SIG-M5 (cell line): Measurements from ENCODE around the gene CLEC2A.

Experiments
- DNase-seq: peaks from one replicate; lab custom pipeline; 2025; lab: John Stamatoyannopoulos, UW

The CLEC2A gene

DNA sequence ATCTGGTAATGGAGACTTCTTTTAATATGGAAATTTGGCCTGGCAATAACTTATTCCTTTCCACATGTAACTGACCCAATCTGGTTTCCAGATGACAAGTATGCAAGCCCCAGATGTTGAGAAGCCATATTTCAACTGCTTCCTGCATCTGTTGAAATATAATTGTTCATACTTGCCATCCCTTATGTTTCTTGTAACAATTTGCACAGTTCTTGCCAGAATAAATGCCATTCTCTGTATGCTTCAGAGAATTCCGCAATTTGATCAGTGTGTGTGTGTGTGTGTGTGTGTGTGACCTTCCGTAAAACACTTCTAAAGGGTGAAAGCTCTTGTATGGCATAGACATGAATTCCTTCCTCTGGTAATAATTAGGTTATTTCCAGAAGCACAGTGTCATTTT lies 1.8 kb upstream of the CLEC2A start:
- no peak for DNase-seq

DNA sequence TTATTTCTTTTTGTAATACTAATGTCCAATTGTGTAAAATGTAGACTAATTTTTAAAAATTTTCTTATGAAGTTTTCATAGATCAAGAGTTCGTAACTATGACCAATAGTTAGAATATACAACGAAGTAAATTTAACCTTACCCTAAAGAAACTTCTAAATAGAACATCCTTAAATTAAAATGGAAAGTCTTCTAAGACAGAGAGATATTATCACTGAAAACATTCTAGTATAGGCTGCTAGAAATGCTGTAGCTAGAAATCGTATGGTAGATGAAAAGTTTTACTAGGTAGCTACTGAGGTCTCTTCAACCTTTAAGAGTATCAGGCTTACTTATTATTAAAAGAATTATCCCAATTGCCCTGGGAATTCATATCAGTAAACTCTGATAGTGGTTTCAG lies 925 bp downstream of the CLEC2A start:
- DNase-seq, result no peak

DNA sequence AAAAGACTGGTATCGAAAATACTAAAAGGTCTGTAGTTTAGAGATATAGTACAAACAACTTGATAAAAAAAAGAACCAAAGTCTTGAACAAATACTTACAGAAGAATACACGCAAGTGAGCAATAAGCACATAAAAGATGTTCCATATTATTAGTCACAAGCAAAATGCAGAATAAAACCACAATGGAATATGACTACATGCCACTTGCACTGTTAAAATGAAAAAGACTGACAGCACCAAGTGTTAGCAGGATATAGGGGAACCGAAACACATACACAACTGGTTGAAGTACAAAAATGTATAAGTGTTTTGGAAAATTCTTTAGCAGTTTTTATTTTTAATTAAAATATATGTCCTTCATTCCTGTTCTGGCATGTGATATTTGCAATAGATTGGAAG lies 3.6 kb downstream of the CLEC2A start:
- DNase-seq, result peak; percentile 31

DNA sequence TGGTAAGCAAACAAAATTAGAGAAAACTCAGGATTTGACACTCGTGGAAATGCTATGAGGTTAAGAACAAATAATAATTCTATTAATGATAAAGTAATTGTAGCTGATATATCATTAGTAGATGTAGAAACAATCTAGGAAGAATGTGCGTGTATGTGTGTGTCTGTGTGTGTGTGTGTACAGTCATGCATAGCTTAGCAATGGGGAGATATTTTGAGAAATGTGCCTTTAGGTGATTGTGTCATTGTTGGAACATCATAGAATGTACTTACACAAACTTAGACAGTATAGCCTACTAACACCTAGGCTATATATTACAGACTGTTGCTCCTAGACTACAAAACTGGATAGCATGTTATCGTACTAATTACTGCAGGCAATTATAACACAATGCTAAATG lies 5.3 kb downstream of the CLEC2A start:
- DNase-seq, result no peak

DNA sequence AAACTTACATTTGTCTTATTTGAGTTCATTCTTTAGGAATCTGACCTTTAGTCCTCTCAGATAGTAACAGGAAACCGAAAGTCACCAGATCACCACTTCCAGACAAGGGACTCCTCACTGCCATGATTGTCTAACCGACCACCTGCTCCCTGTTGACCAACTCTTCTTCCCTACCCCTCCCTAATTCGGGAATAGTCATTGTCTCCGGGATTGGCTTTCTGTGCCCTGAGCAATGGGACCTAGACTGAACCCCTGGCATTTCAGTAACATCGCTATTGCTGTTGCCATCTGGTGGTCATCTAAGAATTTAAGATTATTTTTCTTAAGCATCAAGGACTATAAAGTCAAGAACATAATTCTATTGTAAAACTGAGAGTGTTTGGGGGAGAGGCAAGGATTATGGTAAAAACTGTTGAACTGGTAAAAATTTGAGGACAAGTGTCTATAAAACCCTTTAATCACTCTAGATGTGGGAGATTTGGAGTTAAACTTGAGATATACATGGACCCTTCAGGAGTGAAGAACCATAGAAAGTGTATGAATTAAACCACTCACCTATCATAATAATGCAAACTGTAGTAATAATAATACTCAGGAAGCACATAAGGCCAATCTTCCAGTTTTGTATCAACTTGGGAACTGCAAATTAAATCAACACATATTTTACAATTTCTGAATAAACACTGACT lies 6.3 kb downstream of the CLEC2A start:
- no peak for DNase-seq

DNA sequence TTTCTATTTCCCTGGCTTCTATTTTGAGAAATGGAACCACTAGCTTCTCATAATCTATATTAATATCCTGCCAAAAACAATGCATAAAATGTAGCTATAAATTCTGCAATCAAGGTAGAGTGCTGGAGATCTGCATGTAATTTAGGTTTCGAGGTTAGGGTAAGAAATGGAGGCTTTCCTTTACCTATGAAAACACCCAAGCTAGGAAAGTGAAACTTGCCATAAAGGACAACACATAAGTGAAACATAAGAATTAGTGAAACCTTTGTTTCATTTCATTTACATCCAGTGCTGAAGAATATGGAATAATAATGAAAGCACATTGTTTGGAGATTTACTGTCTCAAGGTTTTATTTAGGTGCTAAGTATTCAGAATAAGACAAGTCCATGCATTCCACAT lies 9.7 kb downstream of the CLEC2A start:
- DNase-seq, result no peak

DNA sequence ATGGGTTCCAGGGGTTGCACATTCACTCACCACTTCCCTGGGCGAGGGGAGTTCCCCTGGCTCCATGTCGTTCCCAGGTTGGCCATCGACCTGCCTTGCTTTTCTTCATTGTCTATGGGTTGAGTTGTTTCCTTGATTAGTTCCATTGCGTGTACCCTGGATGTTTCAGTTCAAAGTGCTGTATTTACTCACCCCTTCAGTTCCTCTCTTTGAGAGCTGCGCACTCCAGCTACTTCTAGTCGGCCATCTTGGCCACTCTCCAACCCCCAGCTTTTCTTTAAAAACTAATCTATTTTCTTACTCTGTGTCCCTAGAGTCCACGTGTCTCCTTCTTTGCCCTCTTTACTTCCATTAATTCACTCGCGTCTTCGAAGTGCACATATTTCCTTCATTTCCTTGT lies 11.7 kb downstream of the CLEC2A start:
- no peak for DNase-seq

DNA sequence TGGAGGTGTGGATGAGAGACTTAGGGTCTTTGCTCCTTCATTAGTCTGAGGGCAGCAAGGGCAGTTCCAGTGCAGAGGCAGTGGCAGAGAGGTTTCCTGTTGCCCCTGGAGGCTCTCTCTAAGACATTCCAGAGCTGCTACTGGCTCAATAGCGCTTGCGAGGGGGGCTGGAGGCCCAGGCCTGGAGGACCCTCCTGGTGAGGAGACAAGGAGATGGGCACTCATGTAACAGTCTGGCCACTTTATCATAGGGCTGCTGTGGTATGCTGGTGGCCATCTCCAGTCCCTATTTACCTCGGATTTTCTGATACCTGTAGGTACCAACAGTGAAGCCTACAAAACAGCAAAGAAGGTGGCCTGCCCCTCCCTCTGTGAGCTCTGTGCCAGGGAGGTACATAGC lies 12.7 kb downstream of the CLEC2A start:
- no peak for DNase-seq

DNA sequence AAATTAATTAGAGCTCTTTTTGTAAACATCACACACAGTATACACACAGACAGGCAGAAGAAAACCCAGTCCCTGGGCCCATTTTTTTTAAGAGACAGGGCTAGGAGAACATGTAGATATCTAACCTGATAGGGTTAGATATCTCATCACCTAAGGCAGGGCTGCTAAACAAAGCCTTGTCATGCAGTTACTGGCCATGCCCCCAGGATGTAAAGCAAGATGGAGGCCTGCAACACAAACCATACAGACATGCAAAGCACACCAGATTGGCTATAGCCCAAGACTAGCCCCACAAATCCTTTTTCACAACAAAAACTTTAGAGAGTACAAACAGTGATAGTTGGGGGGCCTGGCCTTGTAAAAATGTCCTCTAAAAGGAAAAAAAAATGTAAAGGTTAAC lies 20.5 kb downstream of the CLEC2A start:
- no peak for DNase-seq

DNA sequence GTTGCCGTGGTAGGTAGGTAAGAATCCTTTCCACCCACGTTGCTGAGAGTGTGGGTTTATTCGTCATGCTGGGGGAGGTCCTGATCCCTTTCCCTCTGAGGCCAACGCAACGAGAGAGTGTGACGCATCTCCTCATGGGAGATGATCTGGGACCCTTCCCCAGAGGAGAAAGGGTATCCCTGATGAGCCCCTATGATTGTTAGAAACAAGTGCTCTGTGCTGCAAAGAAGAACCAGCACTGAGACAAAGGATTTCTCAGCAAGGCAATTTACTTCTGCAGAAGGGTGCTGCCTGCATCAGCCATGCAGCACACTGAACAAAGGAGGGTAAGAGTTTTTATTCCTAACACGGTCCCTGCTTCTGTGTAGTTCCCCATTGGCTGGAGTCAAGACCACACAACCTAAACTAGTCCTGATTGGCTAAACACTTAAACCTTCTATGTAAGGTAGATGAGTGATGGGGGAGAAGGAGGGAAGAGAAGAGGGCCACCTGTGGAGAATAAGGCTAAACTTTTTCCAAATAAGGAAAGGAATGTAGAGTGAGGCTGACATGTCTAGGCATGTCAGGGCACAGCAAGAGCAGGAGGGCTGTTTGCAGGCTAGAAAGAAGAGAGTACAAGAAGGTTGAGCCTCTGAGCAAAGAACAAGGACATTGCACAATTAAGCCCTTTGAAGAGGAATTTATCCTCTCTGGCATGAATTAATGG lies 21.3 kb downstream of the CLEC2A start:
- DNase-seq, result no peak

DNA sequence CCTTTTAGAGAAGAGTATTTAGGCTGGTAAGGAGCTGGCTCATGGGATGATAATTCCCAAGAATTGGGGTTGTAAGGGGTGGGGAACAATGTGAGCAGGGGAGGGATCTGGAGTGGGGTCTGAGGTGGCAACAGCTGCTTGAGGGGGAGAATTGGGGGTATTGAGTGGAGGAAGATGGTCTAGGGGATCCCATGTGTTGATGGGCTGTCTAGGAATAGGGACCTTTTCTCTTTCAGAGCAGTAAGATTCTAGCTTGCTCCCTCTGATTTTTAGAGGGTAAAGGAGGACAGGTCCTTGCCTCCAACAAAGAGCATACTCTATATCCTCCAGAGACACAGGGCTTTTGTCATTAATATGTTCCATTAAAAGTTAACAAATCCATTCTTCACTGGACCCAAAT lies 22.4 kb downstream of the CLEC2A start:
- no peak for DNase-seq

DNA sequence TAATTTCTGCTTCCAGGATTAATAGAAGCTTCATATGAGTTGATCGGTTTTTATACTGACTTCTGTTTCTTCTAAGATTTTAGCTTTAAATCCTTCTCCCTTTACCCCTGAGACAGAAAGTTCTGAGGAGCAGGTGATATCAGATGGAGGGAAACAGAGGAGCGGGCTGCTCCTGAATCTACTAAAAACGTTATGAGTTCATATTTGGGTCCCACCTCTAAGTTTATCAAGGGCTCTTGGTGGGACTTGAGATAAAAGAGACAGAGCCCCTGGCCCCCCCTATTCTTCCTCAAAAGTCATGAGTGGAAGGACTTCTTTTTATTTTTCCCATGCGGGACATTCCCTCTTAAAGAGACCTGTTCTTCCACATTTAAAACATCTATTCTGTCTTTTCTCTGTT lies 23.8 kb downstream of the CLEC2A start:
- DNase-seq, result no peak

DNA sequence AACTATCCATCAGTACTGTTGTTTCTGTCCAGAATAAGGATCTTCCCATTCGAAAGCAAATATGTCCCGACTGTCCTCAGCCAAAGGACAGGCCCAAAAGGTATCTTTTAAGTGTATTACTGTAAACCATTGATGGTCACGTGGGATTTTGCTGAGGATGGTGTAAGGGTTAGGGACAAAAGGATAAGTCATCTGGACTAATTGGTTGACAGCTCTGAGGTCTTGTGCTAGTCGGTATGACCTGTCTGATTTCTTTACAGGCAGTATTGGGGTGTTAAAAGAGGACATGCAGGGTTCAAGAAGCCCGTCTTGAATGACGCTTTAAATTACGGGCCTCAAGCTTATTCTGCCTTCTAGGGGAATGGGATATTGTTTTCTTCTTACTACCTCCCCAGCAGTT lies 24.4 kb downstream of the CLEC2A start:
- DNase-seq, result no peak

DNA sequence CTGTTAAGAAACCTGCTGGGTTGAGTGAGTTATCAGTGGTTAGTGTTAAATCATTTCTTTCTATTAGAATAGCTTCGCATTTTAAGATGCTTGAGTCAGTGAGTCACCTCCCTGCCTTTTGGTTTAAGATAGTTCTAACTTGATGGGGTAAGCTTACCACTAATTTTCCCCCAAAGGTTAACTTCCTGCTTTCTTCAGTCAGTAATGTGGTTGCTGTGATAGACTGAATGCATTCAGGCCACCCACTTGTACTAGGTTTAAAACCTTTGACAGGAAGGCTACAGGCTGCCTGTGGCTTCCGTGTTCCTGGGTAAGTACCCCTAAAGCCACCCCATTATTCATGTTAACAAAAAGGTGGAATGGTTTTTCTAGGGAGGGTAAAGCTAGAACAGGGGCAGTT lies 25.3 kb downstream of the CLEC2A start:
- no peak for DNase-seq

DNA sequence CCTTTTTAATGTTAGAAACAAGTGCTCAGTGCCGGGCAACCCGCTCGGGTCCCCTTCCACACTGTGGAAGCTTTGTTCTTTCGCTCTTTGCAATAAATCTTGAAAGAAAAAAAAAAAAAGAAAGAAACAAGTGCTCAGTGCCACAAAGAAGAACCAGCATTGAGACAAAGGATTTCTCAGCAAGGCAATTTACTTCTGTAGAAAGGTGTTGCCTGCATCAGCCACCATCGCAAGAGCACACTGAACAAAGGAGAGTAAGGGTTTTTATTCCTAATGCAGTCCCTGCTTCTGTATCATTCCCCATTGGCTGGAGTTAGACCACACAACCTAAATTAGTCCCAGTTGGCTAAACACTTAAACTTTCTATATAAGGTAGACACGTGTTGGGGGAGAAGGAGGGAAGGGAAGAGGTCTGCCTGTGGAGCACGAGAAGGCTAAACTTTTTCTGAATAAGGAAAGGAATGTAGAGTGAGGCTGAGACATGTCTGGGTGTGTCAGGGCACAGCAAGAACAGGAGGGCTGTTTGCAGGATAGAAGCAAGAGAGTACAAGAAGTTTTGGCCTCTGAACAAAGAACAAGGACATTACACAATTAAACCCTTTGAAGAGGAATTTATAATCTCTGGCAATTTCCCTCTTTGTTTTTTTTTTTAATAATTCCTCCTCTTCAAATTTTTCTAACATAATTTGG lies 29.5 kb downstream of the CLEC2A start:
- no peak for DNase-seq

DNA sequence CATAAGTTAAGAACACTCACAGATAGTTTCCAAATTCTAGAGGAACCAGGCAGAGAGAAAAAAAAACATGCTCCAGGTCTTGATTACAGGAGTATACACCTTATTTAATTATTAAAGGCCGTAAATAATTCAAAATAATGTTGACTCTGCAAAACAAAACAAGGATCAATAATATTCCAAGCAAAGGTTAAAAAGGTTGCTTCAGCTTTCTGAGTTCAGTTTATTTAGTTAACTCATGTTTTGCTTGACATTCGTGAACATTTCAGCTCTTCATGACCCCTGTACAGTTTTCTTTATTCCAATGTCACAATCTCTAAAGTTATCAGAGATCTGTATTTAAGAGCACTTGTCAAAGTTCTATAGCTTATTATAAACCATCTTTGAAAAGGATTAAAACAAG lies 31.2 kb downstream of the CLEC2A start:
- no peak for DNase-seq

DNA sequence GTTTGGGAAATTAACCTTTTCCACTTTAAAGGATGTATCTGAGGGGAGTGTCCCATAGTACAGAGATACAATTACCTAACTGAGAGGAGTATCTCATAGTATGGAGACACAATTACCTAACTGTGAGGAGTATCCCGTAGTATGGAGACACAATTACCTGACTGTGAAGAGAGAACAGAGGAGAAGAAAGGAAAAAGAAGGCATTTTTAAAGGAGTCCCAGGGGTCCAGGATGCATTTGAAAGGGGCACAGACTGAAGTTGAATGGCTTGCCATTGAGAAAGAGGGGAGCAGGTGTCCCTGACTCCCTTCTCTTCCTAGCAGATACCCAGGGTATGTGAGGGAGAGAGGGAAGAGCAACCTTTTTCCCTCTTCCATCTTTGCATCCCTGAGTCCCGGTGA lies 33.0 kb downstream of the CLEC2A start:
- DNase-seq, result no peak

DNA sequence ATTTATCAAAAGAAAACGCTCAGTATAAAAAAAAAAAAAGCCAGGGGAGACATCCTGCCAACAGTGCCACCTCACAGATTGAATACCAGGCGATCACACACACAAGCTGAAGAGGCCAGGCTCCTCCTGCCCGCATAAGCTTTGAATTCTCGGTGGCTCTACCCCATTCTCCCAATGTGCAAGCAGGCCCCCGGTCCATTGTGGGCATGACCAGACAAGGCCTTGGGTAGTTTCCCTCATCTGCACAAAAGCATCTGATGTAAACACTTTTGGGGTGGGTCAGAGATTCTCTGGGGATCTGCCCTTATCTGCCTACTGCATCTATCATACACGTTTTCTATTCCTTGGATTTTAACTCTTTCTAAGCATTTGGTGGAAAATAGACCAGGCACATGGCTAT lies 34.6 kb downstream of the CLEC2A start:
- DNase-seq, result no peak

DNA sequence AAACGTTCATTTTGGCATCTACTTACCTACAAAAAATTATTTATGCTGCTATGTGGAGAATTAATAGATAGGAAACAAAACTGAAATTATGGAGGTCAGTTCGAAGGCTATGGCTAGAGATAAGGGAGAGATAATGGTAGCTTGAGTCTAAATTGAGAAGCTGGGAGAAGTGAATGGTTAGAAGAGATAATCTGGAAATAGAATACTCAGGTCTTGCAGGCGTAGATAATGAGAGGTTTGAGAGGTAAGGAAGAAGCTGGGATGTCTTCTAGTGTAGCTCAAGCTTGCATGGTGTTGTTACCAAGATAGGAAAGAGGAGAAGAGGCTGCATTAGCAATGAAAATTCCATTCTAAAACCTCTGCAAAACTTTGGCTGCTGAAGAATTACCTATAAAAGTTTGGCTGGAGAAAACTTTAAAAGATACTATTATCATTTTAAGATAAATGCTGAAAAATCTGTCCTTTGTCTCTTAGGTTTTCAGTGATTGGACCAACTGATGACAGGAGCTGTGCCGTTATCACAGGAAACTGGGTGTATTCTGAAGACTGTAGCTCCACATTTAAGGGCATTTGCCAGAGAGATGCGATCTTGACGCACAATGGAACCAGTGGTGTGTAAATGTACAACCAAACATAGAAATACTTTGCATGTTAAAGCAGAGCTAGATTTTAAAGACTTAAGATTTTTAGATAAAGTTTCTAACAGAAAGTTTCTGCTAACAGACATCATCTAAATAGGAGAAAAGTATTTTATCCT lies 36.8 kb downstream of the CLEC2A start:
- no peak for DNase-seq

DNA sequence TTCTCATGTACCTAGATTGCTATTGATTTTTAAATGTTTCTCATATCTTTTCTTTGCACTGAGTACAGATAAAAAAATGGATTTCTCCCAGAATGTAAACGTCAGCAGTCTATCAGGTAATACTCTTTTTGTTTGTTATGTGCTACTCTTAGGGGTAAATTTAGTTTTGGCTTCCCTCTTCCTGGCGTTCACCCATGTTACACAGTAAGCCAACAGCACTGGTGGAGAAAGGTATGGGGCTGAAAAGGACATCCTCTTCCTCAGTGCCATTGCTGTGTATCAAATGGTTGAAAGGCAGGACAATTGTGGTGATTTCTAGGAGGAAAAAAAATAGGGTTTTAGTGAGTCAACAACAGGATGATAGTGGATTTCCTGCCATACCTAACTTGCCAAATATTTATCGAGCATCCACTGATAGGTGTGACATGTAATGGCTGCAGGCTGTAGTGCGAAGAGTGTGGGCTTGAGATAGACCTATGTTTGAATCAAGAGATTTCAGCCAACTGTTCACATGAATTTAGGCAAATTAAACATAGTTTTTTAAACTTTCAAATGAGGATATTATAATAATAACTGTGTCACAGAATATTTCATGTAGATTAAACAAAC lies 43.4 kb downstream of the CLEC2A start:
- no peak for DNase-seq

DNA sequence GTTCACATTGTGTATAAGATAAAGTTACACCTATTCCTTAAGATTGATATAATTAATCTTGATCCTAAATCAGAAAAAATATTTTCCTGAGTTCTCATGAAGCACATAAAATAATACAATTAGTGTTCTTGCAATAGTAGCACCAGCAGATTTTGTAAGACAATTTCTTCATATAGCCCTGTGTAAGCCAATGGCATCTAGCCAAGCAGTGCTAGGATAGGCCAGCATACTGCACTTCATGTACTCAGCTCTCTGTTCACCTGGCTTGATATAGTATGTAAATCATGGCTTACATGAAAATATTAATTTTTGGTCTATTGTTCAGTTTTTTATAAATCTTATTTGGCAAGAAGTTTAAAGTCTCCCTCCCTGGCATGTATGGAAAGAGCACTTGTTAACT lies 49.0 kb downstream of the CLEC2A start:
- DNase-seq, result no peak

DNA sequence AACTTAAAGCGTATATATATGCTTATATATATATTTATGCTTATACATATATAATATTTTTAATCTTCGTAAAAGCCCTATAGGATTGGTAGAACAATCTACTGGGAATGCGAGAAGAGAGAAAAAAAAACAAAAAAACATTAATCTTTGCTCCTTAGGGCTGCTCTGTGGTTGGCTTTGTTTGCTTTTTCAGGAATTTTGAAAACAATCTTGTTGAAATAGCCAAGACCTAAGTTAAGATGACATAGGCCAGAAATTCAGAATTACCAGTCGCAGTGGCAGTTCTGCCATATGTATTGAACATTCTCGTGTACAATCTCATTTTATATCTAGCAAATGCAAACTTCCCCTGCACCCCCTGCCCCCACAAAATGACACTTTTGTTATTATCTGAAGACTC lies 50.2 kb downstream of the CLEC2A start:
- DNase-seq, result no peak
